Aorta (tissue), 5 donors: ENCODE results near the gene PRKCZ. TPM values are rescaled to one million over a fixed set of nuclear protein-coding genes. Genes with fewer than 3 reads are reported as not detected.
A peak's percentile ranks its signal among the peaks of the same experiment; 100 is the strongest.

Experiments used
- ATAC-seq: fragments of 200-7000 bp; cut with Tn5 transposase; one replicate; pipeline ENCODE4 v1.9.1; 2022; ENCODE audit warnings: moderate library complexity; ENCODE audit not compliant: low FRiP score
- DNase-seq, 2 donors: peaks; one replicate each; pipeline ENCODE4 v3.0.0-alpha.2; 2020
- H3K27ac ChIP-seq, 2 donors: one replicate each; pipeline ENCODE4 v1.5.1; 2013; ENCODE audit warnings: low read length in 2 of 2, mild to moderate bottlenecking in 2 of 2, moderate library complexity in 2 of 2, control low read depth in 1 of 2, inconsistent platforms in 1 of 2, low read depth in 1 of 2
- H3K27me3 ChIP-seq, 2 donors: one replicate each; pipeline ENCODE4 v1.6.1; 2013; ENCODE audit warnings: control low read depth in 1 of 2, low read length in 1 of 2, mild to moderate bottlenecking in 1 of 2, moderate library complexity in 1 of 2; ENCODE audit not compliant: insufficient read depth in 2 of 2, control insufficient read depth in 1 of 2
- H3K36me3 ChIP-seq, 2 donors: one replicate each; pipeline ENCODE4 v1.6.1; 2013; ENCODE audit warnings: control low read depth in 1 of 2, low read length in 1 of 2, mild to moderate bottlenecking in 1 of 2; ENCODE audit not compliant: insufficient read depth in 2 of 2, control insufficient read depth in 1 of 2
- H3K4me1 ChIP-seq, 2 donors: one replicate each; pipeline ENCODE4 v1.6.1; 2013; ENCODE audit warnings: low read length in 2 of 2, control low read depth in 1 of 2, mild to moderate bottlenecking in 1 of 2, moderate library complexity in 1 of 2; ENCODE audit not compliant: insufficient read depth in 2 of 2, control insufficient read depth in 1 of 2
- H3K4me3 ChIP-seq, 2 donors: one replicate each; pipeline ENCODE4 v1.5.1; 2013; ENCODE audit warnings: low read length in 2 of 2, control low read depth in 1 of 2, mild to moderate bottlenecking in 1 of 2
- H3K9me3 ChIP-seq: one replicate; pipeline ENCODE4 v1.6.1; 2013; ENCODE audit warnings: mild to moderate bottlenecking, low read length; ENCODE audit not compliant: control insufficient read depth
- WGBS, 2 donors: extraction: QIAGEN DNeasy Blood & Tissue Kit; methylation state at CpG; one replicate each; pipeline ENCODE4 v1.1.7; 2013; 5-methylcytosine and 5-hydroxymethylcytosine counted together
- intact Hi-C, 2 donors: fragments of 100-400 bp; cut with DNase I; formaldehyde crosslinking; loops; one replicate each; pipeline versions ENCODE4 v1.14.2 to v1.15.0; 2022
- polyA plus RNA-seq, 2 donors: library from polyadenylated mRNA; stranded (reverse); fragments of 200-250 nt; gene quantifications; one replicate each; pipeline ENCODE4 v1.2.3, GENCODE V29; 2013
- total RNA-seq, 2 donors: library from RNA; stranded (reverse); fragmentation: NEBNext Ultra II Directional; extraction: Animal tissue kit (Norgen Biotek cat#: 25700); gene quantifications; one replicate each; pipeline ENCODE4 v1.2.1, GENCODE V29; 2021
- donor health status: healthy with polysubstance abuse.
- donor health status: Bipolar disorder and iron deficiency.
- donor health status: DM: no; HTN: no; CAD: no.
- donor health status: DM: no; HTN: no; CAD: no.
- donor health status: DM: yes; HTN: yes; CAD: no.

The PRKCZ gene
- total and polyA plus RNA-seq, 4 donors: 1.5 to 23.2 (median 4.2) TPM

DNA sequence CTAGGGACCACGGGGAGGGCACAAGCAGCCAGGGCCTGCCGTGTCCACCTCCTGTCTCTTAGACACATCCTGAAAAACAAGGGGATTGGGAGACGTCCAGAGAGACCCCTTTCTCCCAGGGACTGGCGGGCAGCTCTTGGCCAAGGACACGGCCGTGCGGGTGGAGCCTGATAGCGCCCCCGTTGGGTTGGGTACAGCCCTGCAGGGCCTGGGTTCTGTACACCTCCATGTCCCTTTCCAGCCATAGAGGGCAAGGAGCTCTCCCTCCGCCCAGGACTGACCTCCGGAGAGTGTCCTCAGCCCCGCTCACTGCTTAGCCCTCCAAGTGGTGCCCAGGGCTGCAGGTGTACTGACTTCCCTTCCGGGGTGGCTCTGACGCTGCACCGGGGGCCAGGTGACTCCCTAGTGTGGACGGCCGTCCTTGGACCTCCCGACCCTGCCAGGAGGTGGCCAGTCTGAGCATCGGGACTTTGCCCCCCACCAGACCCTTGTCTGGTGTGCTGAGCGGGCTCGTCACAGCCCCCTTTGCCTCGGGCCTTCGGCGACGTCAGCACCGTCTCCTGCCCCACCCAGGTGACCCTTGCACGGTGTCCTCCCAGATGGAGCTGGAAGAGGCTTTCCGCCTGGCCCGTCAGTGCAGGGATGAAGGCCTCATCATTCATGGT lies 5.8 kb downstream of the PRKCZ start:
- DNase-seq (no peak), ATAC-seq (no peak)
- Histone ChIP-seq H3K36me3 (no peaks in the 10 kb centered on the region), H3K27me3 (no peaks in the 10 kb centered on the region), H3K4me1 (no peaks in the 10 kb centered on the region), H3K27ac (no peak overlapping the region), H3K4me3 (no peak overlapping the region), H3K9me3 (no peaks in the 10 kb centered on the region)
- intact Hi-C loops: no loop called here
- WGBS, 2 donors: 91 to 92% methylated on average over 29 of the region's 29 CpGs

GRCh38 chr1:2056955-2057590 lies 6.9 kb downstream of the PRKCZ start:
- Histone ChIP-seq H3K4me3 (no peak overlapping the region), H3K27ac (no peak overlapping the region), H3K9me3 (no peaks in the 10 kb centered on the region), H3K27me3 (no peaks in the 10 kb centered on the region), H3K4me1 (no peaks in the 10 kb centered on the region), H3K36me3 (no peaks in the 10 kb centered on the region)
- WGBS, 2 donors: 93% methylated on average over 25 of the region's 25 CpGs
- DNase-seq (no peak), ATAC-seq (no peak)
- intact Hi-C loops: no loop called here

- Histone ChIP-seq H3K4me3 (no peak overlapping the region), H3K36me3 (no peaks in the 10 kb centered on the region), H3K4me1 (no peaks in the 10 kb centered on the region), H3K27me3 (no peaks in the 10 kb centered on the region), H3K9me3 (peaks cover under 1% of the 10 kb centered on the region), H3K27ac (no peak overlapping the region)
- 88% methylated on average over 35 of the region's 35 CpGs for WGBS, 2 donors
- DNase-seq (peak in 1 of 2 donors; percentile 31), ATAC-seq (no peak)
- intact Hi-C loops: no loop called here
Measured at GRCh38 chr1:2059290-2059953, 9.2 kb downstream of the PRKCZ start.

GRCh38 chr1:2060072-2060471 lies 9.9 kb downstream of the PRKCZ start:
- intact Hi-C loops: no loop called here
- Histone ChIP-seq H3K4me1 (no peaks in the 10 kb centered on the region), H3K4me3 (no peak overlapping the region), H3K36me3 (no peaks in the 10 kb centered on the region), H3K27me3 (no peaks in the 10 kb centered on the region), H3K9me3 (peaks cover 2% of the 10 kb centered on the region), H3K27ac (no peak overlapping the region)
- ATAC-seq: no peak
- DNase-seq: no peak
- WGBS, 2 donors: 80 to 83% methylated on average over 15 of the region's 15 CpGs

DNA sequence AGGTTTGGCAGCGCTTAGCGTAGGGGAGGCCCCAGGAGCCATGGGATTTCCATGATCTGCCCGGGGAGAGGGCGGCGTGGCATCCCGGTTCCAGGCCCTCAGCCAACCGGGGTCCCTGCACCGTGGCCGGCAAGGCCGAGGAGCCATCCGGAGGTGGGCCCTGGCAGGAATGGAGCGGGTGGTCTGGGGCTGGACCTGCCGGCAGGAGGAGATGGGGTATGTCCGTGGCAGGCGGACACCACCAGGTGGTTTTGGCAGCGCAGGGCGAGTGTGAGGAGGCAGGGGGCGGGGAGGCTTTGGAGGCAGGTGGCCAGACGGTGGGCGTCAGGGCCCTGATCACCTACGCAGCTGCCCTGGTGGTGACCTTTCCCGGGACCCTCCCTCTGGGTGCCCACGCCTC lies 10.3 kb downstream of the PRKCZ start:
- ATAC-seq: no peak
- H3K36me3 ChIP-seq: no peaks in the 10 kb centered on the region
- H3K4me1 ChIP-seq: no peaks in the 10 kb centered on the region
- peaks cover 2% of the 10 kb centered on the region for H3K9me3 ChIP-seq
- 88 to 90% methylated on average over 23 of the region's 23 CpGs for WGBS, 2 donors
- intact Hi-C loops: no loop called here
- H3K27me3 ChIP-seq: no peaks in the 10 kb centered on the region
- H3K27ac ChIP-seq: no peak overlapping the region
- H3K4me3 ChIP-seq: no peak overlapping the region
- DNase-seq: no peak

- Histone ChIP-seq H3K27me3 (no peaks in the 10 kb centered on the region), H3K27ac (no peak overlapping the region), H3K9me3 (peaks cover 2% of the 10 kb centered on the region), H3K4me3 (no peak overlapping the region), H3K36me3 (no peaks in the 10 kb centered on the region), H3K4me1 (no peaks in the 10 kb centered on the region)
- peak in 1 of 2 donors; percentile 26 for DNase-seq
- intact Hi-C loops: no loop called here
- WGBS, 2 donors: 59% methylated on average over 27 to 28 of the region's 28 CpGs
- ATAC-seq: peak; percentile 22
Measured at GRCh38 chr1:2061065-2061778, 11.0 kb downstream of the PRKCZ start.

- Histone ChIP-seq H3K27me3 (no peaks in the 10 kb centered on the region), H3K4me1 (no peaks in the 10 kb centered on the region), H3K27ac (no peak overlapping the region), H3K36me3 (no peaks in the 10 kb centered on the region), H3K9me3 (peaks cover 2% of the 10 kb centered on the region), H3K4me3 (no peak overlapping the region)
- no peak for DNase-seq
- intact Hi-C loops: no loop called here
- 91% methylated on average over 4 of the region's 4 CpGs for WGBS, 2 donors
- no peak for ATAC-seq
Measured at GRCh38 chr1:2065699-2066098, 15.5 kb downstream of the PRKCZ start.

DNA sequence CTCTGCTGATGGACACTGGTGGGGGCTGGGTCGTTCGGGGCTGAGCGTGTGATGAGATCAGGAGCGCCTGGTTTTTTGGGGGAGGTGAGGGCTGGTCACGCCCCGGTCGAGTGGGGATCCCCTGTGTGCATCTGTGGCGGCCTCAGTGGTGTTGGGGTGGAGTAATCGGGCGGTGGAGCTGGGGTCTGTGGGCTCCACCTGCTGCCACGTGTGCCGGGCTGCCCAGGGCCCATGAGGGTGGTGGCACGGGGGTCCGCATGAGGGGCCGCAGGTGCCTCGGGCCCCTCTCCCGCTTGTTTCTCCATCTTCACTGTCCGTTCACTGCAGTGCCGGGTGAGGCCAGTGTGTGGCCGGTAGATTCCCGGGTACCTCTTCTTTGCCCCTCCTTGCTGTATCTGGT lies 17.2 kb downstream of the PRKCZ start:
- 91% methylated on average over 16 to 21 of the region's 21 CpGs for WGBS, 2 donors
- ATAC-seq (no peak), DNase-seq (peak in 1 of 2 donors; percentile 33)
- intact Hi-C loops: no loop called here
- no peaks in the 10 kb centered on the region for H3K27me3 ChIP-seq
- no peak overlapping the region for H3K4me3 ChIP-seq
- no peaks in the 10 kb centered on the region for H3K36me3 ChIP-seq
- peaks cover 2% of the 10 kb centered on the region for H3K9me3 ChIP-seq
- H3K27ac ChIP-seq: no peak overlapping the region
- no peaks in the 10 kb centered on the region for H3K4me1 ChIP-seq
